ENCODE data around the gene UBA52.

- TF ChIP-seq CTCF (IDR thresholded peaks at IDR 0.05) (no peak), EZH2 (IDR thresholded peaks at IDR 0.05; ENCODE audit: borderline replicate concordance, insufficient read depth, low read depth, low read length, poor library complexity, severe bottlenecking) (peak; percentile 69)
These were observed 40.6 kb downstream of the UBA52 start for GRCh38 chr19:18612051-18612771.

Data from B cell (primary cell).